ENCODE results near the gene PARP12. TPM values are rescaled to one million over a fixed set of nuclear protein-coding genes. Genes with fewer than 3 reads are reported as not detected.

Gene PARP12
- total RNA-seq, 1 donor from 2014 or later = 54.2 TPM

DNA sequence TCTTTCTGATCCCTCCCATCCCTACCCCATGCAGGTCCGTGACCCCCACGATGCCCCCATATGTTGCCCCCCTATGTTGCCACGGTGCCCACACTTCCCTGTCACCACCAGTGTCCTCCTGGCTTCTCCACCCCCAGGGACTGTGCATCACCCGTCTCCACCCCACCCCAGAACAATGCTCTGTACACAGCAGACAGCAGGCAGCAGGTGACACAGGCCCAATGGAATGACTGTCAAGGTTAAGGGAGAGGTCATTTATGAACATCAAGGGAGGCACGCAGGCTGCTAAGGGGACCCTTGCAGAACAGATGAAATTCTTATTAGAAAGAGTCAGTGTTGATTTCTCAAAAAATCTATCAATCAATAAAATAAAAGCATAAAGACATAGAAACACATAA lies 71.5 kb downstream of the PARP12 start:
- DNase-seq (ENCODE audit: low spot score) = no peak

DNA sequence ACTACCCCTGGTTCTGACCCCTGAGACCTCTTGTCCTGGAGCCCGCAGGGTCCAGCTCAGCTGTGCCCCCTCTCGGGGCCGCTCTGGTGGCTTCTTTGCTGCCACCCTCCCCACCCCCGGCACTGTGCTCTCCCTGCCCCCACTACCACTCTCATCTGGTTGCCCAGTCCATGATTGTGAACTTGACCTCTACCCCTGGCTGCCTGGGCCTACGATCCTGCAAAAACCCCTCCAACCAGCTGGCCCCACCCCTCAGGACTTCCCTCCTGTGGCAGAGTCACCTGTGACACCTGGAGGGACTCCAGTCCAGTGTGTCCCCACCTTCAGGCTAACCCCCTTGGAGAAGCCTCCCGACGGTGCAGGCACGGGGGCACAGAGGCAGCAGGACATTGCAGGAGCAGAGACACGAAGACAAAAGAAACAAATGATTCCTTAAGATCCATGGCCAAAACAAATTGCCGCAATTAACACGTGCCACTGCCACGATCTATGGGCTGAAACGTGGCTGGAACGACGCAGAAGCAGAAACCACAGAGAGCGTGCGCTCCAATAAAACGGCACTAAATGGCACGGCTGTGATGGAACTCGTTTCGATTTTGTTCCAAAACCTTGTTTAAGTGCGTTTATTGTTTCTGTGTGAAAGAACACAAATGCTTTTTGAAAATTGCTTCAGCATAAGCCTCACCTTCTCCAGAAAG lies 72.0 kb downstream of the PARP12 start:
- no peak for DNase-seq (ENCODE audit: low spot score)

DNA sequence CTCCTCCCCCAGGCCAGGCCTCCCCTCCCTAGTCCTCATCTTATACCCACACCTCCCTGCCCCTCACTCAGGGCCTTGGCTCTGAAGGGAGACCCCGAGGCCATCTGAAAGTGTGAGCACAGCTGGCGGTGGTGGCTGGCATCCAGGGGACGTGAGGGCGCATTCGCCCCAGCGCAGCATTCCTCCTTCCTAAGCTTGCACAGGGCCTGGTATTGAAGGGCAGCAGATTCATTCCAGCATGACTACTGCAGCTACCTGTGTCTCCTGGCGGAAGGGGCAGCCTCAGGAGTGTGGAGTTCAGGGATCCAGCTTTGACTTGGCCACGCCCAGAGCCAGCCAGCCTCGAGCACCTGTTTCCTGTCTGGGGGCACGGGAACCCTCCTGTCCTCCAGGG lies 72.6 kb downstream of the PARP12 start:
- DNase-seq (ENCODE audit: low spot score) = no peak

DNA sequence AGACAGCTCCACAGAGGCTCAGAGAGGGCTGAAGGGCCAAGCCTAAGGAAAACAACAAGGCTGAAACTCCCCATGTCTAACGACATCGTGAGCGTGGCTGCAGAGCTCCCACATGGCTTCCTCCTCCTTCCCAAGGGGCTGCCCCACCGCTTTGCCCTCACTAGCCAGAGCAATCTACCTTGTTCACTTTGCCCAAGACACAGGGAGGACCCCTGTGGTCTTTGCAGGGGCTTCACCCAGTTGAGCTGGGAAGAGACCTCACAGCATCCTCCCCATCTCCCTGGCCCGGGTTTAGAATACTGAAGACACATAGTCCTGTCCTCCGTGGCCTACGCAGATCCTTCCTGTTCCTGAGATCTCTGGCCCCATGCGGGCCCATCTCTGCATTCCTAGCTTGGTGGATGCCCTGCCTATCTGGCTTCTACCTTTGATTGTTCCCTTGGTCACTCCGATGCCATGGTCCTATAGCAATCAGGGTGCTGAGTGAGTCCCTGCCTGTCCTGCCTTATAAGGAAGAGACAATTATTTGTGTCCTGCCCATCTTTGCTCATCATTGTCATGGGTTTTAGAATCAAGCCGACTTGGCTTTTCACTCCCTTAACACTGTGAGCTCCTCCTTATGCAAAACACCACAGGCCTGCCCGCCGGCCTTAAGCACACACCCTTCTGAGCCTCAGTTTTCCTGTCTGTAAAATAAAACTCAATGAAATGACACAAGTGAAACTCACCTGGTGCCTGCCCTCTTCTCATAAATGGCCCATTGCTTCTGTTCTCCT lies 73.2 kb downstream of the PARP12 start:
- DNase-seq (ENCODE audit: low spot score) = no peak

DNA sequence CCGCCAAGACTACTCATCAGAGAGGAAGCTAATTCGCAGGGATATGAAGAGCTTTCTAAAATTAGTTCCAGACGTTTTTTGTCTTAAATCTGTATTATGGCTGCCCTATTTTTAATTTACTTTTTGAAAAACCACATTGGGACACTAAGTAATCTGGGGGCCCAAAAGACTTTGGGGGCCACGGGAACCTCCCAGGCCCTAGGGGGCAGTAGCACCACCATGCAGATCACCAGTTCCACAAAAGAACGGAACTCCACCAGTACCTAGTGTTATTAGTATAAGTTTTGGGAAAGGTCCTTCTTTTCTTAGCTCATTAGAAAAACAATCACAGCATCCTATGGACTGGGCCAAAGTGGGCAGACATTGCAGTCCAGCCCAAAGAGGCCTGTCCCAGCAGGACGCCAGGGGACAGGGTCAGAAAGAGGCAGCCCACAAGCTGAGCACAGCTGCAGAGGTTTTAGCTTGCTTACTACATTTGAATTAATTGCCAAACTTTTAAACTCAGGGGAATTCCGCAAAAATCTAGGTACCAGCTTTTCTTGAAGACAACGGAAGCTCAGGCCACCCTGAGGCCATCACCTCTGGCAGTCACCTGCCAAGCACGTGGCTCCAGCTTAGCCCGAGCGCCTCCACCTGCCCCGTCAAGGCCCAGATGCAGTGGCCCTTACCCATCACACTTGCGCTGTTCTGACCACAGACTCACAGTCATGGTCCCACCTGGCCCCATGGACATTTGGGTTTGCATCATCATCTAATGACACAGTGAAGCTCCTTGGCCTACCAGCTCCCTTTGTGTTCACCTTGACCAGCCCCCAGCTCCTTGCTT lies 74.8 kb downstream of the PARP12 start:
- no peak for DNase-seq (ENCODE audit: low spot score)

DNA sequence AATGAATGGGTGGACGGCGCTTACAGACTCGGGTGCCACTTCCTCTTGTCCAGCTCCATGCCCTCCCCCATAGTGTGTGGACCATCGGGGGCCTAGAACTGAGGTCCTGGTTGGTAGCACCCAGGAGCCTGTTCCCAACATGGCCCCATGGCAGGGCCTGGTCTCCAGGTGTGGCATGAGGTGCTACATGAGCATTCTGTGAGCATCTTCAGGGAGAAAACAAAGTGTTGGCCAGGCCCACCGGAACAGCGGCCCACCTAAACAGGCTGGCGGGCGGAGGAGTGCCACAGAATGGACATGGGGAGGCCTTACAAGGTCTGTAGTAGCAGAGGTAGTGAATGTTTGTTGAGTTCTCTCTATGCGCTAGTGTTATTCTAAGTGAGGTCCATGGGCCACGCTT lies 76.9 kb downstream of the PARP12 start:
- DNase-seq (ENCODE audit: low spot score) = no peak

DNA sequence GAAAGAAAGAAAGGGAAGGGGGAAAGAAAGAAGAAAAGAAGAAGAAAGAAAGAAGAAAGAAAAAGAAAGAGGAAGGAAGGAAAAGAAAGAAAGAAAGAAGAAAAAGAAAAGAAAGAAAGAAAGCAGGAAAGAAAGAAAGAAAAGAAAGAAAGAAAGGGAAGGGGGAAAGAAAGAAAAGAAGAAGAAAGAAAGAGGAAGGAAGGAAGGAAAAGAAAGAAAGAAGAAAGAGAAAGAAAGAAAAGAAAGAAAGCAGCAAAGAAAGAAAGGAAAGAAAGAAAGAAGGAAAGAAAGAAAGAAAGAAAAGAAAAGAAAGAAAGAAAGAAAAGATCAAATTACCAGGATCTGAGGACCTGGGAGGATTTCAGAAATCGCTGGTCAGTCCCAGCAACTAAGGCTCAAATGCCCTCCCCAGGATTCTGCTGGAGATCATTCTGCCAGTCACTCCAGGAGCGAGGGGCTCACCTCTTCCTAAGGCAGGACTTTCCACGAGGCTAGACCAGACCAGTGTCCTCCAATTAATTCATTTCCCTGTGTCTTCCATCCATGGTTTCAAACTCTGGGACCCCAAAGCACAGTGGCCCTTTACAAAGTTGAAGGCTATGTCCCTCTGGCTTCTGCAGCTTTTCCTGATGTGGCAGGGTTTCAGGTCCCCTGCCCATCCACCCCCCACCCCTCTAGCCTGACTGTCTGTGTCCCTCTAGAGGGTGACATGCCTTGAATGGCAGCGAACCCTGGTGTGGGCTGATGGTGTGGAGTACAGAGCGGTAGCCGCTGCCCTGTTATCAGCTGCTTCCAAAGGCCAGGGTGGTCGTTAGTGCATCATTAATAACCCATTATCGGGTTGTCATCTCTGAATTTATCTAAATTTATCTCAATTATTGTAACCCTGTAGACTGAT lies 77.9 kb downstream of the PARP12 start:
- DNase-seq (ENCODE audit: low spot score) = no peak

DNA sequence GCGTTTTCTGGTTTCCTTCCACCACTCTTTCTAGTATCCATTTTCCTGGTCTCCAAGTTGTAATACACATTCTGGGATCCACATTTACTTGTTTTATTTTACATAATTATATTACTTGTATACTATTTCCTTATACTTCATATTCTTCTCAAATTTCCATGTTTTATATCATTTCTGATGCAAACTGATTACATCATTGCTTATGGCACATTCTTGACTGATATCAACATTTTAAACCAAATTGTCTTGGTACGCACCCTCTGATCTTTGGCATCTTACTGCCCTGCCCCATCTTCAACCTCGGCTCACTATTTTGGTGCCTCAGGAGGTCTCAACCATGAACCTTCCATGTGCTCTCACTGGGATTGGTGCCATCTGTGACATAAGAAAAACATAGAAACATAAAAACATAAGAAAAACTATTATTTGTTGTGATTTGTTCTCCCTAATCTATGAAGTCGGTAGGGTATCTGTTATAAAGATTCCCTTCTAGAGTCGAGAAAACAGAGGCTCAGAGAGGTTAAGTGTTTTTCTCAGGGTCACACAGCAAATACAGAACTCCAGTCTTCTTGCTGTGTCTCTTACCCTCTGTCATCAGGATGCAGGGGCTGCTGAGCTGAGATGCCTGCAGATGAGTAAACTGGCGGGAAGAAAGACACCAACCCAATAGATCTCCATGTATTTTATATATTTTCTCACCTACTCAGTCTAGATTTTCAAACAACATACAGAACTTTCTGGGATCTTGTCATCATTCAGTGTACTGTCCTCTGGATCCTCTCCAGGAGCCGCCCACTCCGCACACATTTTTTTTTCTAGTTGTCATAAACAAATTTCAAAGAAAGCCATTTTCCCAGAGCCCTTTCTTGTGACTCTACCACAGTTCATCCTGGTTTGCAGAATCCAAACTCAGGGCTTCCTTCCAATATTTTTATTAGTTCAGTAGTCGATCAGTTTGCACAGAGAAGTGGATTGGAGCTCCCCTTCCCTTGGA lies 79.5 kb downstream of the PARP12 start:
- no peak for DNase-seq (ENCODE audit: low spot score)

DNA sequence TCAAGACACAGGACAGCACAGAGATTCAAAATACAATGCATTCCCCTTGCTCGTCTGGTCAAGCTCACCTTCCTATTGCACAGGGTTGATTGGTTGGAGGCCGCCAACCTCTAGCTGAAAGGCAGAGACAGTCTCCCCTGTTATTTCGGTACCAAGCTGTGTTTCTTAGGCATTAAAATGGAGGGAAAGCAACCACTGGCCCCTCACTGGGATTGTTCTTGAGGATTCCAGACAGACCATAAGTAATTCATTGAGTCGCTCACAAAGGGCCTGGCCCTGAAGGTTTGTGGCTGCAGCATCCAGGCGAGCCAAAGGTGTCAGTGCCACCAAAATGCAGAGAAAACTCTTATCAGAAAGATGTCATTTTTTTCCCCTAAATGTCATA lies 81.2 kb downstream of the PARP12 start:
- no peak for DNase-seq (ENCODE audit: low spot score)

DNA sequence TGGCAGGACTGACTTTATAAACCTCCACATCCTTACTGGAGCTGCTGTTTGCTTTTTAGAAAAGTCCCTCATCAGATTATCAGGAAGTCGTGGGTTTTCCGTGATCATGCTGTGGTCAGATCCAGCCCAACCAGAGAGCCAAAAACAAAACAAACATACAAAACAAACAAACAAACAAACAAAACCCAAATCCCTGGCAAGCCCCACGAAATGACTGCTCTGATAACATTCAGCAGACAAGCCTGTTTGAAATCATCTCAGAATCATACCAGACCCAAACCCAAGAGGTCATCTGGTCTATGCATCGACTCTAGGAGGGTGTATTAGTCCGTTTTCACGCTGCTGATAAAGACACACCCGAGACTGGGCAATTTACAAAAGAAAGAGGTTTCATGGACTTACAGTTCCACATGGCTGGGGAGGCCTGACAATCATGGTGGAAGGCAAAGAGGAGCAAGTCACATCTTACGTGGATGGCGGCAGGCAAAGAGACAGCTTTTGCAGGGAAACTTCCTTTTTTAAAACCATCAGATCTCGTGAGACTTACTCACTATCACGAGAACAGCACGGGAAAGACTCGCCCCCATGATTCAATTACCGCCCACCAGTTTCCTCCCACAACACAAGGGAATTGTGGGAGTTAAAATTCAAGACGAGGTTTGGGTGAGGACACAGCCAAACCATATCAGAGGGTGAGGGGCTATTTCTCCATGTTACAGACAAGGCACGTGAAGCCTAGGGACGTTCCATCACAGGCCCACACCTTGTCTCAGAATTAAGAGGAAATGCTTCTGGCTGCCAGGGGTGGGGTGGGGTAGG lies 85.7 kb downstream of the PARP12 start:
- DNase-seq (ENCODE audit: low spot score) = no peak

DNA sequence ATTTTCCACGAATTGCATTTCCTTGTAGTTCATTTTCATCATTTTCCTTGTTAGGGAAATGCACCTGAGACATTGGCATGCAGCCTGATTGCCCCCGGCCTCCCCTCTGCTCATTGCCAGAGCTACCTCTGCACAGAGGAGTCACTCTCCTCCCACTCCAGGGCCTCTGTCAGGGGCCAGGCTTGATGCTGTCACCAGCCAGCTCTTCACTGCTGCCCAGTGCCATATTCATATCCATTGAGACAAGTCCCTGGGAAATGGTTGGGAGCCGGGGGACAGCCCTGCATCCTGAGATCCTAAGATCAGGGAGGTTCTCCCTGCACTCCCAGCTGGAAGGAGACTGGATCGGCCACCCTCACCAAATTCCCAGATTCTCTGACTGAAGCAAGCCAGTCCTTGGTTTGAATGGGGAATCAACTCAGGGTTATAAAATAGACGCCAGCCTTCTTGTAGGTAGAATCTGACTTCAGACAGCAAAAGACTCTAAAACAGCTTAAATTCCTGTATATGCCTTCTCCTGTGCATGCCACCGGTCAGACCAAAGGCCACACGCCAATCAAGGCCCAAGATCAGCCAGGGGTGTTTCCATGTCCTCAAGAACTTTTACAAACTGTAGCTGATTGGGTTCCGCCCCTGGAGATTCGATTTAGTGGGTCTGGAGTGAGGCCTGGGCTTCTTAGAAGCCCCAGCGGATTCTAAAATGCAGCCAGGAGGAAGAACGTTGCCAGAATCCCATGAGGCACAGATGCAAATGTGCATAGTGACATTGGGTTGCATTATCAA lies 86.5 kb downstream of the PARP12 start:
- DNase-seq (ENCODE audit: low spot score) = no peak

DNA sequence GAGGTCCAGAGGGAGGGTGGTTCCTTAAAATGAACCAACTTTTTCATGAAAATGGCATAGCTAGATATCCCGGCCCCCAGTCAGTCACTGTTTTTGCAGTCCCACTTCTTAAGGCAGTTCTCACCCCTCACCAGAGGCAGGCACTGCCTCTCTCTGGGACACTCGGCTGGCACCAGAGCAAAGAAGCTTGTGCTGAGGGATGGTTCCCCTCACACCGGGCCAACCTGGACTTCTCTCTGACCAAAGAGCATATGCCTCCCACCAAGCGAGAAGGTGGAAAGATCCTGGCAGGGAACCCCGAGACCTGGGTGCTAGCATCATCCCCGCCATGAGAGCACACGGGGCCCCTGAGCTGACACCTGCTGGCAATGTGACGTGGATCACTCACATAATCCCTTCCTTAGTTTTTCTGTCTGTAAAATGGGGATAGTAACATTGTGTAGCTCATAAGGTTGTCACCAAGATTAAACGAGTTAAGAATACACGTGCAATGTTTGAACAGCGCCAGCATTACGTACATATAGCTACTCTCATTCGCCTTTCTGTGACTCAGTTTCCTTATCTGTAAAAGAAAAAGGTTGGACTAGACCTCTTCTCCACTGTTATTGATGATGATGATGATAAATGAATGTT lies 88.5 kb downstream of the PARP12 start:
- DNase-seq (ENCODE audit: low spot score) = no peak

Other genes starting within 250 kb of the PARP12 start
- gene TBXAS1, start 233.7 kb downstream of the PARP12 start, total RNA-seq = 13.0 TPM
- gene KDM7A, start 114.0 kb upstream of the PARP12 start, total RNA-seq = 17.7 TPM

All from ureter (tissue), 1 donor.